Gastroesophageal sphincter (tissue), 4 donors: ENCODE results near the gene GPR39. TPM values are rescaled to one million over a fixed set of nuclear protein-coding genes. Genes with fewer than 3 reads are reported as not detected.

ENCODE experiments used
- ATAC-seq: fragments of 150-250 bp; one replicate; pipeline ENCODE4 v1.9.1; 2016; ENCODE audit warnings: mild to moderate bottlenecking, moderate library complexity
- H3K27ac ChIP-seq, 4 donors: fragments of 200-600 bp; sonication (generic) in 3 of 4; 1 replicate in 3 of 4; 2 replicates in 1 of 4; pipeline ENCODE4 v1.5.1; 2016 to 2019
- H3K27me3 ChIP-seq: fragments of 200-600 bp; sonication (generic); one replicate; pipeline ENCODE4 v1.5.1; 2019
- H3K36me3 ChIP-seq, 2 donors: fragments of 200-600 bp; sonication (generic); one replicate each; pipeline ENCODE4 v1.5.1; 2019; ENCODE audit warnings: control low read depth in 1 of 2
- H3K4me1 ChIP-seq, 3 donors: fragments of 200-600 bp; sonication (generic); 1 replicate in 2 of 3; 2 replicates in 1 of 3; pipeline ENCODE4 v1.5.1; 2016 to 2019; ENCODE audit warnings: control low read depth in 2 of 3
- H3K4me3 ChIP-seq, 2 donors: fragments of 200-600 bp; sonication (generic); one replicate each; pipeline ENCODE4 v1.5.1; 2019; ENCODE audit warnings: mild to moderate bottlenecking in 1 of 2, moderate library complexity in 1 of 2
- H3K9me3 ChIP-seq, 3 donors: fragments of 200-600 bp; sonication (generic); one replicate each; pipeline ENCODE4 v1.5.1; 2017 to 2019; ENCODE audit warnings: control low read depth in 2 of 3
- EP300 ChIP-seq: sonication (generic); formaldehyde crosslinking; IDR thresholded peaks from one replicate; pipeline ENCODE4 v1.6.1; 2017; ENCODE audit warnings: antibody characterized with exemption, mild to moderate bottlenecking
- POLR2A ChIP-seq, 2 donors: fragments of 450-650 bp; IDR thresholded peaks; one replicate each; pipeline ENCODE4 v1.6.1; 2017; ENCODE audit warnings: antibody characterized with exemption in 2 of 2, mild to moderate bottlenecking in 2 of 2, moderate library complexity in 1 of 2
- POLR2AphosphoS5 ChIP-seq: sonication (generic); formaldehyde crosslinking; IDR thresholded peaks from one replicate; pipeline ENCODE4 v1.6.1; 2017; ENCODE audit warnings: antibody characterized with exemption
- WGBS, 2 donors: methylation state at CpG; one replicate each; pipeline ENCODE4 v1.1.5; 2018; ENCODE audit warnings: low coverage in 1 of 2; 5-methylcytosine and 5-hydroxymethylcytosine counted together
- total RNA-seq, 4 donors: library from RNA; depleted of rRNA; stranded (reverse); fragments of >200 nt; gene quantifications; one replicate each; pipeline ENCODE4 v1.1.0, GENCODE V29; 2016
- TF ChIP-seq, protein P1 (sequence below), 4 experiments: fragments of 200-600 bp in 2 of 4; fragments of 450-650 bp in 2 of 4; sonication (generic) in 1 of 4; IDR thresholded peaks; one replicate each; pipeline ENCODE4 v1.5.1; 2017 to 2019; ENCODE audit warnings: antibody characterized with exemption in 4 of 4, mild to moderate bottlenecking in 2 of 4, moderate library complexity in 2 of 4

Gene GPR39
- total RNA-seq, 4 donors from 2014 or later = 0.46 to 2.6 (median 0.69) TPM; not detected in 1

DNA sequence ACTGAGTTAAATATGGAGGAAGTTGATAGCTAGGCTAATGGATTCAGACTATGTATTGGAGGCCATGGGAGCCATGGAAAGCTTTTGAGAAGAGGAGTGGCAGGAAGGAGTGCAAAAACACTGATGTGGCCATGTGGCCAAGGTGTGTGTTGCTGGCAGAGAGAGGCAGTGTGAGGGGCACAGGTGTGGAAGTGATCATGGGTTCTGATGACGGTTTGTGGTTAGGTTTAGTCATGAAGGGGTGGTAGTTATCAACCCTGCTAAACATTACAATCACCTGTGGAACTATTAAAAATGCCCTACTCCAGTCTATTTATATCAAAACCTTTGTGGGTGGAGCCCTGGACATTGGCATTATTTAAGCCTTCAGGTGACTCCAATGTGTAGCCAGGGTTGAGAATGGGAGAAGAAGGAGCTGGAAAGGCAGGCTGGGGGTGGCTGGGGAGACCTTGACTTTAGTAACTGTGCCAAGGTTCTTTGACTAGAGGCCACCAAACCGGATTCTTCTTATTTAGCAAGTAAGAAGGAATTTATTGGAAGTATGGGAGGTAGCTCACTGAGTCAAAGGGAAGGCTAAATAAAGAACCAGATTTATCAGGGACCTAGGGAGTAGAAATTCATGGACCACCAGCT, 13.5 kb downstream of the GPR39 start:
- Histone ChIP-seq H3K4me3 (no peak overlapping the region), H3K27me3 (no peaks in the 10 kb centered on the region), H3K36me3 (no peaks in the 10 kb centered on the region), H3K4me1 (no peaks in the 10 kb centered on the region), H3K9me3 (no peaks in the 10 kb centered on the region), H3K27ac (no peak overlapping the region)
- no peak for ATAC-seq
- TF ChIP-seq POLR2A (IDR thresholded peaks at IDR 0.05) = no peak
- TF ChIP-seq, protein P1, sequence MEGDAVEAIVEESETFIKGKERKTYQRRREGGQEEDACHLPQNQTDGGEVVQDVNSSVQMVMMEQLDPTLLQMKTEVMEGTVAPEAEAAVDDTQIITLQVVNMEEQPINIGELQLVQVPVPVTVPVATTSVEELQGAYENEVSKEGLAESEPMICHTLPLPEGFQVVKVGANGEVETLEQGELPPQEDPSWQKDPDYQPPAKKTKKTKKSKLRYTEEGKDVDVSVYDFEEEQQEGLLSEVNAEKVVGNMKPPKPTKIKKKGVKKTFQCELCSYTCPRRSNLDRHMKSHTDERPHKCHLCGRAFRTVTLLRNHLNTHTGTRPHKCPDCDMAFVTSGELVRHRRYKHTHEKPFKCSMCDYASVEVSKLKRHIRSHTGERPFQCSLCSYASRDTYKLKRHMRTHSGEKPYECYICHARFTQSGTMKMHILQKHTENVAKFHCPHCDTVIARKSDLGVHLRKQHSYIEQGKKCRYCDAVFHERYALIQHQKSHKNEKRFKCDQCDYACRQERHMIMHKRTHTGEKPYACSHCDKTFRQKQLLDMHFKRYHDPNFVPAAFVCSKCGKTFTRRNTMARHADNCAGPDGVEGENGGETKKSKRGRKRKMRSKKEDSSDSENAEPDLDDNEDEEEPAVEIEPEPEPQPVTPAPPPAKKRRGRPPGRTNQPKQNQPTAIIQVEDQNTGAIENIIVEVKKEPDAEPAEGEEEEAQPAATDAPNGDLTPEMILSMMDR (IDR thresholded peaks at IDR 0.05) = no peak
- TF ChIP-seq EP300 = no peak
- WGBS, 2 donors = 57 to 64% methylated on average over 1 to 2 of the region's 2 CpGs

DNA sequence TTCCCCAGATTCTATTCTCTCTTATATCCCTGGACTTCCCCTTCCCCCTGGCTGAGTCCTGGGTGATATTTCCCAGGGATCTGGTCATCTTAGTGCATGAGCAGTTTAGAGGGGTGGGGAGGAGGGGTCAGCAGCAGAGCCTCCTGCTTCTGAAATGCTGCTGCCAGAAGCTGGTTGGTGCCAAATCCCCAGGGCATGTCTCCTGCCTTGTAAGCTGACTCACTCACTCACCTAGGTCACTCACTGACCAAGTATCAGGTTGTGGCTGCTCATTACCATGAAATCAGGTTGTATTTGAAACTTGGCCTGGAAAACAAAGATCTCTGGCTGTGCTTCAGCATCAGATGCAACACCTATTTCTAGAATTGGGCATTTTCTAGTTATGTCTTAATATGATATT, 14.3 kb downstream of the GPR39 start:
- Histone ChIP-seq H3K27me3 (no peaks in the 10 kb centered on the region), H3K4me3 (no peak overlapping the region), H3K27ac (no peak overlapping the region), H3K36me3 (no peaks in the 10 kb centered on the region), H3K4me1 (no peaks in the 10 kb centered on the region), H3K9me3 (no peaks in the 10 kb centered on the region)
- TF ChIP-seq EP300 = no peak
- no peak for TF ChIP-seq POLR2A (IDR thresholded peaks at IDR 0.05)
- TF ChIP-seq POLR2AphosphoS5 = no peak
- TF ChIP-seq, protein P1 (IDR thresholded peaks at IDR 0.05) = no peak
- ATAC-seq = no peak

DNA sequence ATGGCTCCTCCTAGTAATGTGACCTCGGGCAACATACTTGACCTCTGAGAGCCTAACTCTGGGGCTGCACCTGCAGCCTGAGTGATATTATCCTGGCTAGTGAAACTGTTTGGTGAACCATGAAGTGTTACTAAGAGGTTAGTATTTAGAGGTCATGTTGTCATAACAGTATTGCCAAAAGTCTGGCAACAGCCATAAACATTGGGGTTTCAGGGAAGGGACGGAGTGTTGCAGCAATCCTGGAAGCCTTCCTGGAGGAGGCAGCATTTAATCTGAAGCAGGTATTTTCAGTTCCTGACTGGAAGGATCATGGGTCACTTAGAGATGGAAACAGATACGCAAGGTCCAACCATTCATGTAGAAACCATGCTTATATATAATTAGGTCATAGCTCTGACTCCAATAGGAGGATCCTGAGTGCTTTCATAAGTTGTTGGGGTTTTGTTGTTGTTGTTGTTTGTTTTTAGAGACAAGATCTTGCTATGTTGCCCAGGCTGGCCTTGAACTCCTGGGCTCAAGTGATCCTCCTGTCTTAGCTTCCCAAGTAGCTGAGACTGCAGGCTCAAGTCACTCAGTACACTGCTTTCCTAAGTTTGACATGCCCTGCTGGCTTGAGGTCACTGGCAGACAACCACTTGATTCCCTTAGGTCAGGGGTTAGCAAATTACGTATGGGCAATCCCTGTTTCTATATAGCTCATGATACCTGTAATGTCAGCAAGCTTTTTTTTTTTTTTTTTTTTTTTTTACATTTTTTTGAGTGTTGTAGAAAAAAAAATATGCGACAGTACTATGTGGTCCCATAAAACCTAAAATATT, 21.5 kb downstream of the GPR39 start:
- Histone ChIP-seq H3K4me3 (no peak overlapping the region), H3K27me3 (no peaks in the 10 kb centered on the region), H3K36me3 (no peaks in the 10 kb centered on the region), H3K9me3 (no peaks in the 10 kb centered on the region), H3K4me1 (no peaks in the 10 kb centered on the region), H3K27ac (no peak overlapping the region)
- TF ChIP-seq, protein P1 (IDR thresholded peaks at IDR 0.05) = no peak
- TF ChIP-seq POLR2AphosphoS5 = no peak
- no peak for ATAC-seq
- 65 to 89% methylated on average over 3 to 4 of the region's 5 CpGs for WGBS, 2 donors

DNA sequence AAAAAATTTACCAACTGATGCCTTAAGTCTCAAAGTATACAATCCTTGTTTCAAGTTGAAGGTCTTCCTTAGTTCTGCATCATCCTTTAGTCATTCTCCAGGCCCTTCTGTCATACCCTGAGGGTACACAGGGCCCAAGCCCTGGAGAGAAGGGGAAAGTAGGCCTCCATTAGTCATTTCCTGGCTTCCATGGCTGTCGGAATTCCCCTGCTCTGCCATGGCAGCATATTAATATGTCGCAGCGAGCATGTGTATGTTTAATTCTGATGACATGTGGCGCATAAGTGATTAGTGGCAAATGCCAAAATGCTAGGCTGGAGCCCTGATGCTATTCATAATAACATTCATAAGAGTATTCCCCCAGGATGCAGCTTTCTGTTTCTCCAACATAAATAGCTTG, 22.1 kb downstream of the GPR39 start:
- H3K4me1 ChIP-seq = no peaks in the 10 kb centered on the region
- WGBS, 2 donors = 36 to 57% methylated on average over 4 of the region's 4 CpGs
- ATAC-seq = no peak
- TF ChIP-seq POLR2AphosphoS5 (no peak), EP300 (no peak), POLR2A (IDR thresholded peaks at IDR 0.05) (no peak)
- TF ChIP-seq, protein P1 (IDR thresholded peaks at IDR 0.05) = no peak
- H3K27ac ChIP-seq = no peak overlapping the region
- no peaks in the 10 kb centered on the region for H3K27me3 ChIP-seq
- H3K9me3 ChIP-seq = no peaks in the 10 kb centered on the region
- no peaks in the 10 kb centered on the region for H3K36me3 ChIP-seq
- H3K4me3 ChIP-seq = no peak overlapping the region
